ENCODE measurements around the gene MAMLD1.
"Not testable (repeated sequence)": the region's sequence is repeated elsewhere in the genome, so short reads cannot be mapped to it uniquely, and the experiment has no call there.

Gene MAMLD1, protein sequence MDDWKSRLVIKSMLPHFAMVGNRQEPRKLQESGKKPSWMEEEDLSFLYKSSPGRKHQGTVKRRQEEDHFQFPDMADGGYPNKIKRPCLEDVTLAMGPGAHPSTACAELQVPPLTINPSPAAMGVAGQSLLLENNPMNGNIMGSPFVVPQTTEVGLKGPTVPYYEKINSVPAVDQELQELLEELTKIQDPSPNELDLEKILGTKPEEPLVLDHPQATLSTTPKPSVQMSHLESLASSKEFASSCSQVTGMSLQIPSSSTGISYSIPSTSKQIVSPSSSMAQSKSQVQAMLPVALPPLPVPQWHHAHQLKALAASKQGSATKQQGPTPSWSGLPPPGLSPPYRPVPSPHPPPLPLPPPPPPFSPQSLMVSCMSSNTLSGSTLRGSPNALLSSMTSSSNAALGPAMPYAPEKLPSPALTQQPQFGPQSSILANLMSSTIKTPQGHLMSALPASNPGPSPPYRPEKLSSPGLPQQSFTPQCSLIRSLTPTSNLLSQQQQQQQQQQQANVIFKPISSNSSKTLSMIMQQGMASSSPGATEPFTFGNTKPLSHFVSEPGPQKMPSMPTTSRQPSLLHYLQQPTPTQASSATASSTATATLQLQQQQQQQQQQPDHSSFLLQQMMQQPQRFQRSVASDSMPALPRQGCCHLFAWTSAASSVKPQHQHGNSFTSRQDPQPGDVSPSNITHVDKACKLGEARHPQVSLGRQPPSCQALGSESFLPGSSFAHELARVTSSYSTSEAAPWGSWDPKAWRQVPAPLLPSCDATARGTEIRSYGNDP

GRCh38 chrX:150362599-150363481, at the start of gene MAMLD1:
TSS of gene MAMLD1 (plus strand) at chrX:150363317. CDS start at chrX:150445517, 82,200 bp downstream.
- DNase-seq = no peak

- DNase-seq = no peak
Measured at GRCh38 chrX:150313514-150313913, 49.6 kb upstream of the MAMLD1 start.

DNA sequence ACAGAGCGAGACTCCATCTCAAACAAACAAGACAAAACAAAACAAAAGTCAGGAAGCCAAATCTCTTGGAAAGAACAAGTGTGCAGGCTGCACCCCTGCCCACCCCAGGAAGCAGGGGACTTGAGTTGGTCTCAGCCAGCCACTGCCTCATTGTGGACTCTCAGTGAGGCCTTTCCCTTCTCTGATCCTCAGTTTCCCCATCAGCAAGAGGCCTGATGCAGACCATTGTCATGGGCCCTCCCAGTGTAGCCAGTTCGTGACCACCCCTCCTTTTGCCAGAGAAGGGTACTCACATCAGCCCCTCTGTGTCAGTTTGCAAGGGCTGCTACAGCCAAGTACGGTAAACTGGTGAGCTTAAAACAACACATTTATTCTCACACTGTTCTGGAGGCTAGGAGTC, 48.9 kb upstream of the MAMLD1 start:
- no peak for DNase-seq

DNA sequence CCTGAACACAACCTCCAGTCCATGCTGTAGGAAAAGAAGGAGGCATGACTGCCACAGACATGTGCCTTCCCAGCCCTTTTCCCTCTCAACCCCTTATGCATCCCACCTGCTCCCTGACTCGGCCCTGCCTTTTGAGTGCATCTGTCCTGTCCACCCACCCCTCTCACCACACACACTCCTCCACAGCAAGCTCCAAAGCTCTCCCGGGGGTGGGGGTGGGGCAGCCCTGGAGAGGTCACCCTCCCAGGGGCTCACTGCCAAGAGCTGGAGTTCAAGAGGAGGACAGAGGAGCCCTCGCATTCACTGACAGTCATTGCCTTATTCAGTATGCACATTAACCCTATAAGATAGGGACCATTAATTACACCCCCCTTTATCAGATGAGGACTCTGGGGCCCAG, 46.6 kb upstream of the MAMLD1 start:
- no peak for DNase-seq

- DNase-seq = no peak
Measured at GRCh38 chrX:150323020-150323419, 40.1 kb upstream of the MAMLD1 start.

DNA sequence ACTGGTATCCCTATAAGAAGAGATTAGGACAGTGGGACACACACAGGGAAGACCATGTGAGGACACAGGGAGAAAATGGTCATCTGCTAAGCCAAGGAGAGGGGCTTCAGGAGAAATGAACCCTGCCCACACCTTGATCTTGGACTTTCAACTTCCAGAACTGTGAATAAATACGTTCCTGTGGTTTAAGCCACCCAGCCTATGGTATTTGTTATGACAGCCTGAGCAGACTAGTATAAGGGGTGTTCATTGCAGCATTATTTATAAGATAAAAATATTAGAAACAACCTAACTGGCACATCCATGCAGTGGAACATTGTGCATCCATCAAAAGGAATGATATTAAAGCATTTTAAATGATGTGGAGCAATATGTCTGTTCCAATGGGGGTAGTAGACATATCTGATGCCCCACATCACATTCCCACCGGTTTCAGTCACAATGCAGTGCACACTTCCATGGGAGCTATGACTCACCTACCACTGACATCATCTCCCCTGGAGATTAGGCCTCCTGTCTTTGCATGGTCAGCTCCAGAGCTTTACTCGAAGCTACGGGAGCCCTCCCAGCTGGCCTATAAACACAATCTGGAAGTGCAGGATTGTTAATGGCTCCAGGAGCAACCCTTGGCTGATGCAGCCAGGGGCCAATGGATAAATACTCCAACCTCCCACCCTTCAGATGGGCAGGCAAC, 38.9 kb upstream of the MAMLD1 start:
- no peak for DNase-seq

DNA sequence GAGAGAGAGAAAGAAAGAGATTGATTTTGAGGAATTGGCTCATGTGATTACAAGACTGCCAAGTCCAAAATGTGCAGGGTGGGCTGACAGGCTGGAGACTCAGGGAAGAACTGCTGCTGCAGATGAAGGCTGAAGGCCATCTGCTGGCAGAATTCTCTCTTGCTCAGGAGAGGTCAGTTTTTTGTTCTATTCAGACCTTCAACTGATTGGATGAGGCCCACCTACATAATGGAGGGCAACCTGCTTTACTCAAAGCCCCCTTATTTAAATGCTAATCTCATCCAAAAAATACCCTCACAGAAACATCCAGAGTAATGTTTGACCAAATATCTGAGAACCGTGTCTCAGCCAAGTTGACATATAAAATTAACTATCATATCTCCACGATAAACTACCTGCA, 38.2 kb upstream of the MAMLD1 start:
- DNase-seq = no peak

DNA sequence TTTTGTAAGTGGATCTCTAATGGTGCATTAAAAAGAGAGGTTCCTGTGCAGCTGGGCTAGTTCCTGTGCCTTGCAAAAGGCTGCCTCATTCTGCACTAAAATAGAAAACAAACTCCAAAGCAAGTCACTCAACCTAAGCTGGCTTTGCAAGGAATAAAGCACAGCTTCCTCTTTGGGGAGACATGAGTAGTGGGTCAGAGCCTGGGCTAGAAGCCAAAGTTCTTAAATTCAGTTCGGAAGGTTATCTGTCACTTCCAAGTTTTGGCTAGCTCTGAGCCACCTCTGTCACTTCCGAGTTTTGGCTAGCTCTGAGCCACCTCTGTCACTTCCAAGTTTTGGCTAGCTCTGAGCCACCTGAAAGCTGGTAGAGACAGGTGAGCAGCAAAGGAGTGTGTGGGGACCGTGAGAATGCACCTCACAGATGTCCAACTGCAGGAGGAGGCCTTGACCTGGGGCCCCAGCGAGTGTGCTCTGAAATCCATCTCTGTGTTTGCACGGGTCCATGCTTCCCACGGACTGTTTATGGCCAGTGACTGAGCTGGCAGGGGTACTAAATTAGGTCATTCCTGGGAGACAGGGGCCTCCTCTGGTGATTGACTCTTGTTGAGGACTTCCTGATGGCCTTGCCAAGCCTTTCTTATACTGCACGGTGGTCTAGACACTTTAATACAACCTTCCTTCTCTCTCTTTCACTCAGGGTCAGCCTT, 36.4 kb upstream of the MAMLD1 start:
- no peak for DNase-seq

DNA sequence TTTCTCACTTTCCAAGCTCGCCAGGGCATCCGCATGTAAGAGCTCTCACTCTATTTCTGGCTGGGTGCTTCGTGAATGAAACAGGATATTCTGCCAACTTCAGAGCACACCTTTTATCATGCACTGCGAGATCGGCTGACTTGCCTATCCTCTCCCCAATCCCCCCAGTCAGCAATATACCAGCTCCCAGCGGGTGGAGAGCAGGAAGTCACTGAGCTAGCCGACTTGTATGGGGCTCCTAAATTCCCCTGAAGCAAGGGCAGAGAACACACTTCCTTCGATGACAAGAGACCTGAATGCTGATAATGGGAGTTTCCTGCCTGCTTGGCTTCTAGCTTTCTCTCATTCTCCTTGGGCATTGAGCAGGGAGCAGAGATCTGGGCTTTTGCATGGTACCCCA, 33.8 kb upstream of the MAMLD1 start:
- DNase-seq = no peak

GRCh38 chrX:150329868-150330267, 33.2 kb upstream of the MAMLD1 start:
- no peak for DNase-seq

DNA sequence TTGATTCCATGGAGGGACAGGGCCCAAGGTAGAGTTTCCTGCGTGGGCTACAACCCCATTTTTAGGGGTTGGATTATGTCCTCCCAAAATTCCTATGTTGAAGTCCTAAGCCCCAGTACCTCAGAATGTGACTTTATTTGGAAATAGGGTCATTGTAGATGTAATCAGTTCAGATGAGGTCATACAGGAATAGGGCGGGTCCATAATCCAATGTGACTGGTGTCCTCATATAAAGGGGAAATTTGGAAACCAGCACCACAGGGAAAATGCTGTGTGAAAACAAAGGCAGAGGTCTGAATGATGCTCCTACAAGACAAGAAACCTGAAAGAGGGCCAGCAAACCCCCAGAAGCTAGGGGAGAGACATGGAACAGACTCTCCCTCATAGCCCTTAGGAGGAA, 31.1 kb upstream of the MAMLD1 start:
- DNase-seq = no peak

GRCh38 chrX:150334100-150334499, 29.0 kb upstream of the MAMLD1 start:
- no peak for DNase-seq

DNA sequence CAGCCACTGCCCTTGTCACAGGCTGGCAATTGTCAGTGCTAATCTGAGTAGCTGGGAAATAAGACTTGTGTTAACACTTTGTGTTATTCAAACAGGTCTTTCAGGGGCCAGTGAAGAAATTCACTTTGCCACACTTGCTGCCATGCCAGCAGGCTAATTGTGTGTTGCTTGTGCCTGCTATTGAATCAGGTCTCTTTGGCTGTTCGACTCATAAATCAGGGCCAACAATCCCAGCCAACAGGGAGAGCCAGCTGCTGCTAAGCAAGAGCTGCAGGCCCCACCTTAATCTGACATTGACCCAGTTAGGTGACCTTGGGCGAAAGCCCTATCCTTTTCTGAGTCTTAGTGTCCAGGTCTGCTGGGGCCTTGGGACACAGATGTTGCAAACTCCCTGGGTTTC, 28.1 kb upstream of the MAMLD1 start:
- DNase-seq = no peak

DNA sequence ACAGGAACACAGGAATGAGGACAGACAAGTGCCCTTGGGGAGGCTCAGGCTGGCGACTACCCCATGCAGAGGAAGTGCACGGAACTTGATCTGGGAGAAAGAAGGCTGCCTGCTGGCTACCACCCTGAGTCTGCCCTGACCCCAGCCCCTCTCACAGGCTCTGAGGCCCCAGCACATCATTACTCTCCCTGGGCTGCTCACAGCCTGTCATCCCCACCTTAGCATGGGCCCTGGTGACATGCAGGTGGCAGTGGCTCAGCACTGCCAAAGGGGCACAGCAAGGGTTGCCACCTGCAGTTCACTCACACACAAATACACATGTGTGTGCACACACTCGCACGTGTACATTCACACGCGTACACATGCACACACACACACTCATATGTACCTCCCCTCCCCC, 26.1 kb upstream of the MAMLD1 start:
- no peak for DNase-seq

- no peak for DNase-seq
Measured at GRCh38 chrX:150337536-150337935, 25.6 kb upstream of the MAMLD1 start.

DNA sequence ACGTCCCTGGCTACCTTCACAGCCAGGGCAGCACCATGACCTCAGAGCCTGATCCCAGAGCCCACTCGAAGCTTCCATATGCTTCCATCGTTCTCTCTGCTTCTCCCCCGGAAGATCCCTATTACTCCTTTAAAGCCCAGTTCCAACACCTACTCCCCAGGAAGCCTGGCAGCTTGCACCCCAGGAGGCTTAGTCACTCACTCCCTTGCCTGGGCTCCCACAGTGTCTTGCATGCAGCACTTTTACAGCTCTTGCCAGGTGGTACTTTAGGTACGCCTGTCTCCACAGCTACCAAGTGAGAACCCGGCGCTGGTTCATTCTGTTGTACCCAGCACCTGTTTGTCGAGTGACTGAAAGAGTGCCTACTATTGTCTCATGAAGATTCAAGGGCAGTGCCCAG, 24.5 kb upstream of the MAMLD1 start:
- no peak for DNase-seq

DNA sequence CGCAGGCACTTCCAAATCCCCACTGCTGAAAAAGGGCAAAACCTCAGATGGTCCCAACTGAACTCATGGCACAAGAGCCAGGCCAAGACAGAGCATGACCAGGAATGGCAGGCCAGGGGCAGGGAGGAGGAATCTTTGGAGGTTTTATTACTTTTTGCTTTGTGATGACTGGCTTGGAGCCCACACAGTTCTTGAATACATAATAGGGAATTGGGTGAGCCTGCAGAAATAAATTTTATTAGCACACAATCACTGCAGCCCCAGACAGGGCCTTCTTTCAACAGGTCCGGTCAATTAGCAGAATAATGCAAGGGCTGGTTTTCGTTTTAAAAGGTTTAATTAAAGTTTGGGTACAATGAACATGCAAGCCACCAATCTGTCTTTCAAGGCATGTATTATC, 23.4 kb upstream of the MAMLD1 start:
- DNase-seq = no peak

- not testable (repeated sequence) for DNase-seq
Measured at GRCh38 chrX:150340326-150340725, 22.8 kb upstream of the MAMLD1 start.

GRCh38 chrX:150347471-150347870, 15.6 kb upstream of the MAMLD1 start:
- no peak for DNase-seq

DNA sequence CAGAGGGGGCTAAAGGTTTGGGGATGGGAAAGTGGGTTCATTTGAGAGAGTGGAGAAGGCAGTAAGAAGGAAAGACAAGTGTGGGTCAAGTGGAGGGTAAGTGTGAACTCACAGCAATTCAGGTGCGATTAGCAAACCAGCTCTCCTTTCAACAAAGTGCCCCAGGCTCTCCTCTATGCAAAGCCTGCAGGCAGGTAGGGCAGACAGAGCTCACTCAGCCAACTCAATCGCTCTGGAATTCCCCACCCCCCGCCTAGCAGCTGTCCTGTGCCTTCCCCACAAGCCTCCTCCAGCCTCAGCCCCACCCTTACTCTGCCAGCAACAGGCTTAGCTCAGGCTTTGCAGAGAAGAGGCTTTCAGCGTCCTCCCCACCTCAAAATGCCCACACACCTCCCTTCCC, 14.8 kb upstream of the MAMLD1 start:
- DNase-seq = no peak

- no peak for DNase-seq
Measured at GRCh38 chrX:150352114-150352513, 11.0 kb upstream of the MAMLD1 start.

DNA sequence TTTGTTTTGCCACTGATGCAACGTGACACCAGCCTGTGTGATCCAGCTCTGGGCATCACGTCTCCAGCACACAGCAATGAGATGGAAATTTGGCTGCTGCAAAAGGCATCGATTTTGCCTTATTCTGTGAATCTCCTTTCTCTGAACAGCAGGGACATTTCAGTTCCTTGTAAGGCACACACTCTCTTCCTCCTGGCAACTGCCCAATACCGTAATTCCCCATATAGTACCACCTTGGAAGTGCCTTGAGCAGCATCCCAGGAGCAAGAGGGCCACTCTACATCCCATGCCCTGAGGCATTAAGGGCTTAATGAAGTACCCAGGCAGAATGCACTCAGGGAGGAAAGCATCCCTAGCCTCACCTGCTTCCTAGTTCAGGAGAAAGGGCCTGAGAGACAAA, 10.5 kb upstream of the MAMLD1 start:
- DNase-seq = no peak

Data from NCI-H446 treated with DMSO at 0.1 percent for 48 hours (cell line).